Jurkat, Clone E6-1 (cell line): ENCODE results near the gene BBOX1.
"Not testable (repeated sequence)": the region's sequence is repeated elsewhere in the genome, so short reads cannot be mapped to it uniquely, and the experiment has no call there.

Source experiments
- DNase-seq: peaks from one replicate; pipeline ENCODE4 v3.0.0-alpha.2; 2011; ENCODE audit warnings: low read depth, low spot score
- H3K4me3 ChIP-seq: 2 replicates; pipeline ENCODE4 v1.5.1; 2011; ENCODE audit warnings: mild to moderate bottlenecking, low read length, control low read depth, moderate library complexity

Gene BBOX1

GRCh38 chr11:27161071-27161470 lies 120.5 kb downstream of the BBOX1 start:
- H3K4me3 ChIP-seq = no peak overlapping the region
- DNase-seq = no peak

DNA sequence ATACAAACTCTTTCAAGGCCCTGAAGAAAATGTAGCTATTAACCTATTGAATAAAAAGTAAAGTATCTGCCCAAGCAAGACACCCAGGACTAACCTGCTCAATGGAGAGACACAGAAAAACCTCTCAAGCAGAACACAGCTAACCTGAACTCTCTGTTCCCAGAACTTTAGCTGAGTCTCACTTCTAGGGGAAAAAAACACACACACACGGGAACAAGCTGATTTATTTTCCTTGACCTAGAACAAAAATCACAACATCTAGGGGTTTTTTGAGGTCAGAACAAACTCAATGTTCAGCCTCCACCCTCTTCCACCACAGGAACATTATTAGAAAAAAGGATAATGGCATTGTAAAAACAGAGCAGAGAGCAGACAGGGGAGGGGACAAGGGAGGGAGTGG lies 121.6 kb downstream of the BBOX1 start:
- H3K4me3 ChIP-seq = no peak overlapping the region
- DNase-seq = no peak

GRCh38 chr11:27166130-27166529 lies 125.5 kb downstream of the BBOX1 start:
- H3K4me3 ChIP-seq = no peak overlapping the region
- DNase-seq = no peak

DNA sequence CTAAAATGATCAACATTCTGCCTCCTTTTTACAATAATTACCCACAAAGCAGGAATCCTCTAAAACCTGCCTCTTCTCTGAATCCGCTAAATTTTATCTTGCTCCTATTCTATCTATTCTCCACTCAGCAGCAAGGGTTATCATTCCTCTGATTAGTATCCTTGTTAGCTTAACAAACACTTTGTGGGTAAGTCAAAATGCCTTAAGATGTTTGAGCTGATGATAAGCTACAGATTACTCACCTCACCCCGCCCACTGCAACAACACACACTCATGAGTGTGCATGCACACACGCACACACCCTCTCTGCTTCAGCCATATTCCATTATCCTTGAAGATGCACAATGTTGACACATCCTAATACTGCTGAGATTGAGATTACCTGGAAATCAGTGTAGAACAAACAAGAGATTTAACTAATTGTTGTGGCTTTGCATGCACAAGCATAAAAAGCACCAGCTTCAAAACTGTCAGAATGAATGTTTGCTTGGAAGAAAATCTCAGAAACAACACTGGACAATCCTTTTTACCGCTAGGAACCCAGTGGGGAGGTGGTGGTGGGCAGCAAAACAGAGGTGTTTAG lies 130.9 kb downstream of the BBOX1 start:
- DNase-seq = no peak

GRCh38 chr11:27173545-27173944 lies 132.9 kb downstream of the BBOX1 start:
- no peak overlapping the region for H3K4me3 ChIP-seq
- DNase-seq = no peak

More for the DNA sequence above, 130.9 kb downstream of the BBOX1 start:
- no peak overlapping the region for H3K4me3 ChIP-seq

DNA sequence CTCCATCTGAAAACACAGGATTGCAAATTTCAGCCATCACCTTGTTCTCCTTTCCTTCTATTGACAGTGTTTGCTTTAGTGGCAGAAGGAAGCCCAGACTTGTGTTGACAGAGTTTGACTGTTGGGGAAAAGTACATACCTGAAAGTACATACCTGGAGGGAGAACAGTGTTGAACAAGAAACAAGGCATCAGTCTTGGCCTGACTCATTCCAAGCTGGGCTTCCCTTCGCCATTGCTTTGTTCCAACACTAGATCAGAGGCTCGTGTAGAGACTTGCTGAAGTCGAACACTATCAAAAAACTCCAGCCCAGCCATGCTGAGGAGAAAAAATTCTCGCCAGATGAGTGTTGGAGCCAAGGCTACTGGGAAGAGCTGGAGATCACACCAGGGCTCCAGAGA lies 133.4 kb downstream of the BBOX1 start:
- DNase-seq = no peak
- no peak overlapping the region for H3K4me3 ChIP-seq

DNA sequence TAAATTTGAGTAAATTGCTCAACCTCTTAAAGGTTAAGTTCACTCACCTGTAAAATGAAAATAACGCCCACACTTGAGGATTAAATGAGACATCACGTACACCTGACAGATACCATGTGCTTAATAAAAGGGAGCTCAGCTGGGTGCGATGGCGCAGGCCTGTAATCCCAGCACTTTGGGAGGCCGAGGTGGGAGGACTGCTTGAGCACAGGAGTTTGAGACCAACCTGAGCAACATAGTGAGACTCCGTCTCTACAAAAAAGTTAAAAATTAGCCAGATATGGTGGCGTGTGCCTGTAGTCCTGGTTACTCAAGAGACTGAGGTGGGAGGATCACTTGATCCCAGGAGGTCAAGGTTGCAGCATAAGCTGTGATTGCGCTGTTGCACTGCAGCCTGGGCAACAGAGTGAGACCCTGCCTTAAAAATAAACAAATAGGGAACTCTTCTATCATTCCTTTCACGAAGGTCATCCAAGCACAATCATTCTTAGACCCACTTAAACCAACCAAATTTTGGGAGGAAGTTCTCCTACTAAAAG lies 134.1 kb downstream of the BBOX1 start:
- H3K4me3 ChIP-seq = no peak overlapping the region
- no peak for DNase-seq

DNA sequence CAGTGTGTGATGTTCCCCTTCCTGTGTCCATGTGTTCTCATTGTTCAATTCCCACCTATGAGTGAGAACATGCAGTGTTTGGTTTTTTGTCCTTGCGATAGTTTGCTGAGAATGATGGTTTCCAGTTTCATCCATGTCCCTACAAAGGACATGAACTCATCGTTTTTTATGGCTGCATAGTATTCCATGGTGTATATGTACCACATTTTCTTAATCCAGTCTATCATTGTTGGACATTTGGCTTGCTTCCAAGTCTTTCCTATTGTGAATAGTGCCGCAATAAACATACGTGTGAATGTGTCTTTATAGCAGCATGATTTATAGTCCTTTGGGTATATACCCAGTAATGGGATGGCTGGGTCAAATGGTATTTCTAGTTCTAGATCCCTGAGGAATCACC lies 134.9 kb downstream of the BBOX1 start:
- H3K4me3 ChIP-seq, DNase-seq: not testable (repeated sequence)
